ENCODE data around the gene CPNE7. TPM values are rescaled to one million over a fixed set of nuclear protein-coding genes. Genes with fewer than 3 reads are reported as not detected.

Gene CPNE7
- total and polyA plus RNA-seq, 9 of the 15 experiments (the other 6 are each of a cell fraction or from before 2014, with no cell fraction given), result 0.30 to 73.4 (median 32.7) TPM

DNA sequence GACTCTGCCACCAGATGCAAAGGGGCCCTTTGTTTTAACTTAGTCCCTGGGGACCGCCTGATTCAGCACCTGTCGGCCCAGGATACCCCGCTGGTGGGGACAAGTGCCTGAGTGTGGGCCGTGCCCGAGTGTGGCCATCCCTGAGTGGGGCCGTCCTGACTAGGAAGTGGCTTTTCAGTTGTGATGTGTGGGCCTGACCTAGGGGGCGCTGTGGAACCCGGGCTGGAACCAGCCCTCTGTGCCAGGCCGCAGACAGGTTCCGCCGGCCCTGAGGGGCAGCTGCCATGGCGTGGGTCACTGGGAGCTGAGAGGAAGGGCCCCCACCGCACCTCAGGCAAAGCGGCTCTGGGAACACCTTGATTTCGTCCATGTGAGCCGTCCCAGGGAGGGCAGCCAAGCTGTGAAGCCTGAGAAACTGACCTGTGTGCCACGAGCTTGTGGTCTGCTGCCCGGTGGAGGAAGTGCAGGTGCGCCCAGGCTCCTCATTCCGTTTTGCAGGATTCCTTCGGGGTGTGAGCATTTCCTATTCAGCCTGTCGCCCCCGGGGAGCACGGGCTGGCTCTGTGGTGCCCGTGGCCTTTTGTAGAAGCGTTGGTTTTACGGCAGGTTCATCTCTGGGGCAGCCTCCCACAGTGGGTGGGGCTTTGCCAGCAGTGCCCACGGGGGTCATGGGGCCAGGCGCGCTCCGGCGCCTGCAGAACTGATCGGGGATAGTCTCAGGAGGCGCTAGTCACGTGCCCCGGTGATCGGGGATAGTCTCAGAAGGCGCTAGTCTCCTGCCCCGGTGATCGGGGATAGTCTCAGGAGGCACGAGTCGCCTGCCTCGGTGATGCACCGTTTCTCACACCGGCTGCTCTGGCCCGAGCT, 9.8 kb upstream of the CPNE7 start (continued):
- TF ChIP-seq ZNF436 (CRISPR knock-in tag; IDR thresholded peaks at IDR 0.05) (no peak), HMG20A (CRISPR knock-in tag; conservative IDR thresholded peaks at IDR 0.05) (no peak), MTA1 (IDR thresholded peaks at IDR 0.05; ENCODE audit: borderline replicate concordance) (no peak), ZNF699 (CRISPR knock-in tag; IDR thresholded peaks at IDR 0.05; ENCODE audit: insufficient replicate concordance) (no peak), FOXP1 (CRISPR knock-in tag; IDR thresholded peaks at IDR 0.05) (peak; percentile 51; the same call in 1 of the 2 replicates), ETS2 (tag; IDR thresholded peaks at IDR 0.05; ENCODE audit: borderline replicate concordance, poor library complexity, severe bottlenecking) (no peak), GTF2A2 (tag; IDR thresholded peaks at IDR 0.05) (no peak), SMAD1 (IDR thresholded peaks at IDR 0.05; ENCODE audit: low read depth, low read length, partially characterized antibody) (no peak), TCFL5 (CRISPR knock-in tag; conservative IDR thresholded peaks at IDR 0.05) (no peak), ZNF324 (CRISPR knock-in tag; IDR thresholded peaks at IDR 0.05) (no peak), ZNF551 (CRISPR knock-in tag; IDR thresholded peaks at IDR 0.05) (no peak), ILF3 (IDR thresholded peaks at IDR 0.05; ENCODE audit: borderline replicate concordance) (peak; percentile 22; the same call in 1 of the 2 replicates), COPS2 (conservative IDR thresholded peaks at IDR 0.05) (no peak), HNRNPUL1 (IDR thresholded peaks at IDR 0.05; ENCODE audit: low read length) (0 out of 2 replicates have a peak, but pooled peaks have one; percentile 62)
- TF ChIP-seq, protein P1, sequence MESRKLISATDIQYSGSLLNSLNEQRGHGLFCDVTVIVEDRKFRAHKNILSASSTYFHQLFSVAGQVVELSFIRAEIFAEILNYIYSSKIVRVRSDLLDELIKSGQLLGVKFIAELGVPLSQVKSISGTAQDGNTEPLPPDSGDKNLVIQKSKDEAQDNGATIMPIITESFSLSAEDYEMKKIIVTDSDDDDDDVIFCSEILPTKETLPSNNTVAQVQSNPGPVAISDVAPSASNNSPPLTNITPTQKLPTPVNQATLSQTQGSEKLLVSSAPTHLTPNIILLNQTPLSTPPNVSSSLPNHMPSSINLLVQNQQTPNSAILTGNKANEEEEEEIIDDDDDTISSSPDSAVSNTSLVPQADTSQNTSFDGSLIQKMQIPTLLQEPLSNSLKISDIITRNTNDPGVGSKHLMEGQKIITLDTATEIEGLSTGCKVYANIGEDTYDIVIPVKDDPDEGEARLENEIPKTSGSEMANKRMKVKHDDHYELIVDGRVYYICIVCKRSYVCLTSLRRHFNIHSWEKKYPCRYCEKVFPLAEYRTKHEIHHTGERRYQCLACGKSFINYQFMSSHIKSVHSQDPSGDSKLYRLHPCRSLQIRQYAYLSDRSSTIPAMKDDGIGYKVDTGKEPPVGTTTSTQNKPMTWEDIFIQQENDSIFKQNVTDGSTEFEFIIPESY (CRISPR knock-in tag; IDR thresholded peaks at IDR 0.05), result no peak
- TF ChIP-seq, protein P2, sequence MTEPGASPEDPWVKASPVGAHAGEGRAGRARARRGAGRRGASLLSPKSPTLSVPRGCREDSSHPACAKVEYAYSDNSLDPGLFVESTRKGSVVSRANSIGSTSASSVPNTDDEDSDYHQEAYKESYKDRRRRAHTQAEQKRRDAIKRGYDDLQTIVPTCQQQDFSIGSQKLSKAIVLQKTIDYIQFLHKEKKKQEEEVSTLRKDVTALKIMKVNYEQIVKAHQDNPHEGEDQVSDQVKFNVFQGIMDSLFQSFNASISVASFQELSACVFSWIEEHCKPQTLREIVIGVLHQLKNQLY (CRISPR knock-in tag; conservative IDR thresholded peaks at IDR 0.05), result no peak; a peak in 1 of 4 replicates
- TF ChIP-seq, protein P3, sequence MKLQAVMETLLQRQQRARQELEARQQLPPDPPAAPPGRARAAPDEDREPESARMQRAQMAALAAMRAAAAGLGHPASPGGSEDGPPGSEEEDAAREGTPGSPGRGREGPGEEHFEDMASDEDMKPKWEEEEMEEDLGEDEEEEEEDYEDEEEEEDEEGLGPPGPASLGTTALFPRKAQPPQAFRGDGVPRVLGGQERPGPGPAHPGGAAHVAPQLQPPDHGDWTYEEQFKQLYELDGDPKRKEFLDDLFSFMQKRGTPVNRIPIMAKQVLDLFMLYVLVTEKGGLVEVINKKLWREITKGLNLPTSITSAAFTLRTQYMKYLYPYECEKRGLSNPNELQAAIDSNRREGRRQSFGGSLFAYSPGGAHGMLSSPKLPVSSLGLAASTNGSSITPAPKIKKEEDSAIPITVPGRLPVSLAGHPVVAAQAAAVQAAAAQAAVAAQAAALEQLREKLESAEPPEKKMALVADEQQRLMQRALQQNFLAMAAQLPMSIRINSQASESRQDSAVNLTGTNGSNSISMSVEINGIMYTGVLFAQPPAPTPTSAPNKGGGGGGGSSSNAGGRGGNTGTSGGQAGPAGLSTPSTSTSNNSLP (IDR thresholded peaks at IDR 0.05; ENCODE audit: borderline replicate concordance, low read depth, low read length), result no peak
- TF ChIP-seq, protein P4, sequence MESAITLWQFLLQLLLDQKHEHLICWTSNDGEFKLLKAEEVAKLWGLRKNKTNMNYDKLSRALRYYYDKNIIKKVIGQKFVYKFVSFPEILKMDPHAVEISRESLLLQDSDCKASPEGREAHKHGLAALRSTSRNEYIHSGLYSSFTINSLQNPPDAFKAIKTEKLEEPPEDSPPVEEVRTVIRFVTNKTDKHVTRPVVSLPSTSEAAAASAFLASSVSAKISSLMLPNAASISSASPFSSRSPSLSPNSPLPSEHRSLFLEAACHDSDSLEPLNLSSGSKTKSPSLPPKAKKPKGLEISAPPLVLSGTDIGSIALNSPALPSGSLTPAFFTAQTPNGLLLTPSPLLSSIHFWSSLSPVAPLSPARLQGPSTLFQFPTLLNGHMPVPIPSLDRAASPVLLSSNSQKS (CRISPR knock-in tag; IDR thresholded peaks at IDR 0.05), result no peak
- TF ChIP-seq, protein P5, sequence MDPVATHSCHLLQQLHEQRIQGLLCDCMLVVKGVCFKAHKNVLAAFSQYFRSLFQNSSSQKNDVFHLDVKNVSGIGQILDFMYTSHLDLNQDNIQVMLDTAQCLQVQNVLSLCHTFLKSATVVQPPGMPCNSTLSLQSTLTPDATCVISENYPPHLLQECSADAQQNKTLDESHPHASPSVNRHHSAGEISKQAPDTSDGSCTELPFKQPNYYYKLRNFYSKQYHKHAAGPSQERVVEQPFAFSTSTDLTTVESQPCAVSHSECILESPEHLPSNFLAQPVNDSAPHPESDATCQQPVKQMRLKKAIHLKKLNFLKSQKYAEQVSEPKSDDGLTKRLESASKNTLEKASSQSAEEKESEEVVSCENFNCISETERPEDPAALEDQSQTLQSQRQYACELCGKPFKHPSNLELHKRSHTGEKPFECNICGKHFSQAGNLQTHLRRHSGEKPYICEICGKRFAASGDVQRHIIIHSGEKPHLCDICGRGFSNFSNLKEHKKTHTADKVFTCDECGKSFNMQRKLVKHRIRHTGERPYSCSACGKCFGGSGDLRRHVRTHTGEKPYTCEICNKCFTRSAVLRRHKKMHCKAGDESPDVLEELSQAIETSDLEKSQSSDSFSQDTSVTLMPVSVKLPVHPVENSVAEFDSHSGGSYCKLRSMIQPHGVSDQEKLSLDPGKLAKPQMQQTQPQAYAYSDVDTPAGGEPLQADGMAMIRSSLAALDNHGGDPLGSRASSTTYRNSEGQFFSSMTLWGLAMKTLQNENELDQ (CRISPR knock-in tag; IDR thresholded peaks at IDR 0.05; ENCODE audit: borderline replicate concordance), result no peak

Data from K562 (cell line).